NCI-H2227 (cell line): Measurements from ENCODE around the gene APOLD1.
A peak's percentile ranks its signal among the peaks of the same experiment; 100 is the strongest.
"Not testable (repeated sequence)": the region's sequence is repeated elsewhere in the genome, so short reads cannot be mapped to it uniquely, and the experiment has no call there.

Experiments
- DNase-seq: peaks from one replicate; lab custom pipeline; 2025; ENCODE audit not compliant: unreplicated experiment; lab: John Stamatoyannopoulos, UW

APOLD1 gene, protein sequence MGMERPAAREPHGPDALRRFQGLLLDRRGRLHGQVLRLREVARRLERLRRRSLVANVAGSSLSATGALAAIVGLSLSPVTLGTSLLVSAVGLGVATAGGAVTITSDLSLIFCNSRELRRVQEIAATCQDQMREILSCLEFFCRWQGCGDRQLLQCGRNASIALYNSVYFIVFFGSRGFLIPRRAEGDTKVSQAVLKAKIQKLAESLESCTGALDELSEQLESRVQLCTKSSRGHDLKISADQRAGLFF

DNA sequence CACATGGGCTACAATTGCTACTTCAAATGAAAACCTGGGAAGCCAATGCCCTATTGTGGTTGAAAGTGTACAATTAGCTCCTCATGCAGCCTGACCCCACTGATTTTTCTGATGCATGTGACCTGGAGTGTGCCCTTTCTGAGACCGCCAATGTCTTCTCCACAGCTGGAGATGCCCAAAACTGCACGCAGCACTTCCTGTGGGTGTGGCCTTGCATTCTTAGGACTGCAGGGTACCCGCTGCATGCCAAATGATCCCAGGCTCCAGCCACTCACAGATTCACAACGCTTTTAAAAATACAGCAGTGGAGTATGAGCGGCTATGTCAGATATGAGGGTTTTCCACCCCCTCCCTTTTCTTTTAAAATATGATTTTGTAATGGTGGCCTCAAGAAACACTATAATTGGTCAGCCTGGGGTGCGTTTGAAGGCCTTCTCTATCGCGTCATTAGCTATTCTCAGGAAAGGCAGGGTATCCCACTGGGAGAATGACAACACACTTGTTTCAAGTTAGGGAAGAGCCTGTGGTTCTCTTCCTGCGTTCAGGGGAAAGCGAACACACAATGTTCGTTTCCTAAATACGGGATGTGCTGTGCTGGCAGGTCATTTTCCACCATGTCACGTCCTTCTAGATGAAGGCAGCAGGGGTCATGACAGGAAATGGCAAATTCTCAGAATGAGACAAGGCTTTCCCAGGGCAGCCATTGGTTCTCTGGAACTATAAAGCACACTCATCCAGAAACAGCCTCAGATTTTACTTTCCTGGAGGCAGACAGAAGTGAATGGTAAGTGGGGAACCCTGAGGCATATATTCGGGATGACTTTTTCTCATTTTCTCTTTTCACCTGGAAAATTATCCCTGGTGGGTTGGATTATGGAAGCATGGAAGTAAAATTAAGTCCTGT lies at the start of gene APOLD1:
Gene APOLD1, plus strand, starts transcription at position 749 of the 904 bp plus-strand sequence. Its CDS starts 33 bp downstream, at position 782.
- DNase-seq: peak; percentile 64

DNA sequence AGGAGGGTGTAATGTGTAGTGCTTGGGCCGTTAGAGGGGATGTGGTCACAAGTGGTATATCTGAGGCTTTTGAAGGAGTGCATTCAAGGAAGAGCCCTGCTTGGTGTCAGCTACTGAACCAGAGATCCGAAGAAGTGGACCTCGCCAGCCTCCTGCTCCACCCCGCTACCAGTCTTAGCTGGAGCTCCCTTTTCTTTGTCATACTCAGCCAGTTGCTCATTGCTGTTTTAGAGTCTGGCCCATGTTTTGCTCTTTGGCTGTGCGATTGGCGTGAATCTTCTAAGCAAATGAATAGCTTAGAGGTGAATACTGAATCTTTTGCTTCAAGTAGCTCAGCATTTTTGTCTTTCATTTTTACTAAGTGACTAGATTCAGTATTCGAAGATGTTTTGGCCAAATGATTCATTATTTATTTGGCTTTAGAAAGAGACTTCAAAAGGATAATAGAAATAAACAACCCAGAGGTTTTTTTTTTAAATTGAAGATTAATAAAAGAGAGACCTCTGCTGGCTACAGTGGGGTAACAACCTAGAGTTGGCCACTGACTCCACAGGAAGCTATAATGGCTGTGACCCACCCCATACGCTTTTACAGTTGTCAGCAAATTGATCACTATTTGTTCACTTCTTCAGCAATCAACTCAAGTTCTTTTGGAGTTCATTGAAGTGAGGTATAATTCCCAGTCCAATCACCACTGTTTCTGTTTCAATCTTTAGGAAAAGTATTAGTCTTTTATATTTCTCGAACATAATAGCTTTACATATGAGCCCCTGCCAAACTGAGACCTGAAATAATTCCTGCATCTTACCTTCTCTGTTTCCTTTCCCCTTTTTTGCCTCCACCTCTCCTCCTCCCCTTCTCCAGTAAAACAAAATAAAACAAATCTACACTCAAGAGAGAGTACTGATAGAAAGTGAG lies 48.4 kb upstream of the APOLD1 start:
- DNase-seq: peak; percentile 48

DNA sequence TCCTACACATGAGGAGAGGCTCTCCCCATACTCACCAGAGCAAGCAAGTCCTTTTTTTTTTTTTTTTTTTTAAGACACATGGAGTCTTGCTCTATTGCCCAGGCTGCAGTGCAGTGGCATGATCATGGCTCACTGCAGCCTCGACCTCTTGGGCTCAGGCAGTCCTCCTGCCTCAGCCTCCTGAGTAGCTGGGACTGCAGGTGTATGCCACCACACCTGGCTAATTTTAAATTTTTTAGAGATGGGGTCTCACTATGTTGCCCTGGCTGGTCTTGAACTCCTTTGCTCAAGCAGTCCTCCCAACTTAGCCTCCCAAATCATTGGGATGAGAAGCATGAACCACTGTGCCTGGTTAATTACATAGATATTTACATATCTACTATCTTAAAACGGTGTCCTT lies 47.3 kb upstream of the APOLD1 start:
- not testable (repeated sequence) for DNase-seq

DNA sequence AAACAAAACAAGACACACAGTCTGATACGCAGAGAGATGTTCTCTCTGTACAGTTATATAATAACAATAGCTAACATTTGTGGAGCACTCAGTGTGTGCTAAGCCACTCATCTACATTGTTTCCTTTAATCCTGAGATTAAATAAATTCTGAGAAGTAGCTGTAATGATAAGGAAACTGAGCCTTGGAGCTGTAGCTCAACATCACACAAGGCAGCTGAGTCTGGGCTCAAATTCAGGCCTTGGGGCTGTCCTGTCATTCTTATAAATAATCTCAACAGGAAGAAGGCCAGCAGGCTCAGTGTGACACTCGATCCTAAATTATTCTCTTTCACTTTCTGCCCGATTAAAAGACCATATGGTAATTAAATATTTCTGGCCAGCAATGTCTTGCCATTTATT lies 43.8 kb upstream of the APOLD1 start:
- no peak for DNase-seq

DNA sequence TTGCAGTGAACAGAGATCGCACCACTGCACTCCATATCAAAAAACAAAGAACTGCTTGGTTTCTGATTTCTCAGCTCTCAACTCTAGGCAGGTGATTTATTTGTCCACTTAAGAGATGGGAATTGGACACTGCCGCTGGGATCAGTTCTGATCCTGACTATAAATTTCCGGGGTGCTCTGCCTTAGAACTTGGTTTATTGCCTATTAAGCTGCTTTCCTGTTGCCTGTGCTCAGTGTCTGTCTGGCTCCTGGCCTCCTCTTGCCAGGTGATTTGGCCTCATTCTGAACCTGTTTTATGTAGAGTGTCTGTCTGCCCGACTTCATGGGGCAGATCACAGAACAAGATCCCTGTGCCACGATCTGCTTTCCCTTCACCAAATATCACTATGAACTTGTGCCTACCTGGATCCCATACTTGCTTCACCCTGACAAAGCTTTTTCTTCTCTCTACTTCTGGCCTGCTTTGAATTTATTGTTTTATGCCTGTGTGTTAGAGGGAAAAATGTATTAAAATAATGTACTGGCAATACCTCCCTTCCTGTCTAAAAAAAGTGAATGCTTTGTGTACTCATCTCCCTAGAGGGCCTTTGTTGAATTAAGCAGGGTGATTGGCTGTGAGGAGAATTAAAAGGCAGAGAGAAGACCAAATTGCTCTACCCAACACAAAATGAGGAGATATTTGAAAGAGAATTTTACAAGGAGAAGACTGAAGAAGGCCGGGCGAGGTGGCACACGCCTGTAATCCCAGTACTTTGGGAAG lies 40.7 kb upstream of the APOLD1 start:
- no peak for DNase-seq

DNA sequence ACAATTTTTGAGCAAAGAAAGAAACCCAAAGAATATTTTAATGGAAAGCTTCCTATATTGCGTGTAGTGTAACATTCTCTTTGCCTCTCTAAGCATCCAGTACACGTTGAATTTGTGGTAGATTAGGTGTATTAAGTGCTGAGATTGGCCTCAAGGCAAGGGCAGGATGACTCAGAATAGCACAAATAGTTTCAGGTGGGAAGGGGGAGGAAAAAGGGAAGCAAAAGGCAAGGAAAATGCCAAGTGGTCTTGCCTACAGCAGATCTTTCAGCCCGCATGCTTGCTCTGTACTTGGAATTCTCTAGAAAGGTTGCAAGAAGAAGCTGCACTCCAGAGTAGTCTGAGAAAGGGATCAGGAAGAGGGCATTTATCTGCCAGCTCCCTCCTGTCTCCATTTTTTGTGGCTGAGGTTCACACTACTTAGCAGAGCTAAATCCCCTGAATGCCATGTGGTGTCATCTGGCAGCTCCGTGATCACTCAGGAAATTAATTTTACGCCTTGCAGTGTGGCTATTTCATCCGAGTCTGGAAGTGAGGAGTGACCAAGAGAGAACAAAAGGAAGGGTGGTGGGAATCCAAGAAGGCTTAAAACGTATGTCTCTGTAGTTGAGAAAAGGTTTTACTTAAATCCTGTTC lies 39.8 kb upstream of the APOLD1 start:
- no peak for DNase-seq

DNA sequence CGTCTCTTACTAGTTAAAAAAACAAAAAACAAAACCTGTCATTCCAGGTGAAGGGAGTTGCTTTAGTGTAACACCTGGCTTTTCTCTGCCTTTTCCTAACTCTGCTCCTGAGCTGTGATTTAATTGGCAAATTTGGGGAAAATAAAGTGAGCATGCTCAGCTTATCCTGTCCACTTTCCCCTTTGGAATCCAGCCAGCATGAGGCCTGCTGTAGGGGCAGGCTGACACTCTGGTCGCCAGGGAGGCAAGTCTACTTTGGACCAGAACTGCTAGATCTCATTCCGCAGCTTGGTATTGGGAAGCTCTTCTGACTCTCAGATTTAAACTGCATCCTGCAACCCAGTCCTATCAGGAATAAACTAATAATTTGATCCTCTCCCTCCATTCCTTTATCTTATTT lies 38.2 kb upstream of the APOLD1 start:
- no peak for DNase-seq

DNA sequence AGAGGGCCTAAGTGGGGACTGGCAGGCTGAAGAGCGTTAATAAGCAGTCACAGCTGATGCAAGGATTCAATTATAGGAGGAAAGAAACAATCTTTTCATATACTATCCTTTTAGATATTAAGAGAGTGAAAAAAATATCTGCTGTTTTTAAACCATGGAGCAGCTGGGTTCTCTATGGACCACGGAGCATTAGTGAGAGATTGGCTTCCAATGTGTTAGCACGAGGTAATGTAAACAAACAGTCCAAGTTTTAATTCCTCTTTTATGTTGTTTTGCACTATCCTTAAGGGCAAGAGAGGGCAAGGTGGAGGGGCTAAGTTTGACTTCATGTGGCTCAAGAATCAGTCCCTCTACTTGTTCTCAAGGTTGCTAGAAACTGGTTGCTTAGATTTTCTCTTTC lies 37.4 kb upstream of the APOLD1 start:
- no peak for DNase-seq

DNA sequence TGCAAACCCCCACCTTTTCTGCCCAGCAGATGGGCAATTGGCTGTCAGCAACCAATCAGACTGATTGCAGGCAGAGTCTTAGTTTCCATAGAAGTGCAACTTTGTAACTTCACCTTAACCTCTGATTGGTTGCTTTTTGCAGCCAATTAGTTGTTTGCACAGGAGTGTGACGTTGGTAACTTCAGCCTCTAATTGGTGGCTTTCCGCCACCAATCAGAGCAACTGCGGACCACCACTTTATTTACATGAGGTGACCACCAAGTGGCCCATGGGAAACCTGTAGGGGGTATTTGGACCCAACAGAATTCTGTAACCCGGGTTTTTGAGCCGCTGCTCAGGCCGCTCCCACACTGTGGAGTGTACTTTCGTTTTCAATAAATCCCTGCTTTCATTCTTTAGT lies 36.0 kb upstream of the APOLD1 start:
- DNase-seq: no peak

DNA sequence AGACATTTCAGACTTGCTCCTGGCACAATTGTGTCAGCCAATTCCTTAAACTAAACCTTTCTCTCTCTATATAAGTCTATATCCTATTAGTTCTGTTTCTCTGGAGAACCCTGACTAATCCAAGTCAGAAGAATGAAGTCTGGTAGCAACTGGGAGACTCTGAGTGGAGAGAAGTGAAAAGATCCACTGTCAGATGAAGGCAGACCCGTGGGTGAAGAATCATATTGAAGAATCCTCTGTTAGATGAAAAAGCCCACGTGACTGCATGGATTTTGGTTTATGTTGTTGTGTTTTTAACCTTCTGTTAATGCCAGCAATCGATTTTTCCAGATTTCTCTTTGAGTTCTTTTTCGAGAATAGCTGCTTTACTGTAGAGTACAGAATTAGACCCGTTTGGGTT lies 29.5 kb upstream of the APOLD1 start:
- no peak for DNase-seq

DNA sequence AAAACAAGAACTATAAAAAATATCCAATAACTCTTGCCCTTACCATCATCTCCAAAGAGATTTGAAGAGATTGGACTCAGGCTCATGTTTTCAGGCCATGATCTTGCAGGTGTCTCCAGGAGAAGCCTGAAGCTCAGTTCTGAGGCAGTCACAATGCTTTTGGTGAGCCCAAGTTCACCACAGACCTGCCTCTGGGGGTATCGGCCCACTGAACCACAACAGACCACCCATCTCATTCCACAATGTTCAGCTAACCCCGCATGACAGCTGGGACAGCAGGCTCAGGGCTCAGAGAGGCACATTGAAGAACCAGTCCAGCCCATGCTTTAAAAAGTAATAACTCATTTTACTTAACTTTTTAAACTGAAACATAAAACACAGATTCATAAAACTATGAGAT lies 28.3 kb upstream of the APOLD1 start:
- DNase-seq: no peak

DNA sequence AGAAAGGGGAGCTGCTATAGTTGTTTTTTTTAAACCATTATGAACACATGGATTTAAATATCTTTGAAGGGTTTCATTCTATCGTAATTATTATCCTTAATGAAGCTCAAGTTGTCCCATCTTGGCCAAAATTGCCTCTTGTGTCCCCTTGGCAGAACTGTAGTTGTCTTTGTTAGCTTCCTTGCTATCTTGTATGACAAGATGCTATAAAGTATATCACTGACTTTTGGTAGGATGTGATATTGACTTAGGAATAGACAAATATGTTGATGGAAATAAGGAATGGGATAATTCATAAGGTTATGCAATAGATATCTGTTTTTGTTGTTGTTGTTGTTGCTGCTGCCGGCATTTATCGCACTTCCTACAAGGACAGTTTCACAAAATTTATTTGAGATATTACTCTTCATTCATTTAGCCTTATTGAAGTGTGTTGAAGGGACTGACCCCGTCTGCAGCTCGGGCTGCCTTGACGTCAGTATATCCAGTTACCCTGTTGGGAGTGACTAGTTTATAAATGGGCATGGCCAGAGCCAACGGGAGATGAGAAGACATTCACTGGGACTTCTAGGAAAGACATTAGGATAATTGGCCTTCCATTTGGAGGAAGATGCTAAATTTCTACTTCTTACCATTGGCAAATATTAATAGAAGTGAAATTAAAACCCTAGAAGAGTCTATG lies 26.1 kb upstream of the APOLD1 start:
- no peak for DNase-seq

DNA sequence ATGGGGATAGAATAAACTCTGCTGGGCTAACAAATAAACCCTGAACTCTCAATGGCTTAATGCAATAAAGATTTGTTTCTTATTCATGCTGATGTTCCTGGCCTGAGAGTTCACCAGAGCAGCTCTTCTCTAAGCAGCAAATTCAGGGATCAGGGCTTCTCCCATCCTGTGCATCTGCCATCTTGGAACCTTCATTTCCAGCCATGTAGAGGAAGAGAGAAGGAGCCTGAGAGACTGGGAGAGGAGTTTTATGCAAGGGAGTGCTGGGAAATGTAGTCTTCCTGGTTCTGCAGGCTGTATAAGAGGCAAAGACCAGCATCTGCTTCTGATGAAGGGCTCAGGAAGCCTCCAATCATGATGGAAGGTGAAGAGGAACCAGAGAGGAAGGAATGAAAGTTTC lies 20.6 kb upstream of the APOLD1 start:
- DNase-seq: no peak

DNA sequence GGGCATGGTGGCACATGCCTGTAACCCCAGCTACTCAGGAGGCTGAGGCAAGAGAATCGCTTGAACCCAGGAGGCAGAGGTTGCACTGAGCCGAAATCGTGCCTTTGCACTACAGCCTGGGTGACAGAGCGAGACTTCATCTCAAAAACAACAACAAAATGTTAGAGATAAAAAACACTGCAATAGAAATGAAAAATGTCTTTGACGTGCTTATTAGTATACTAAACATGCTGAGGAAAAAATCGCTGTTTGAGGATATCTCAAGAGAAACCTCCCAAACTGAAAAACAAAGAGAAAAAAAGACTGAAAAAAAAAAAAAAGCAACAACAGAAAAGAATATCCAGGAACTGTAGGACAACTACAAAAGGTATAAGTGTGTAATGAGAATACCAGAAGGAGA lies 15.2 kb upstream of the APOLD1 start:
- no peak for DNase-seq

DNA sequence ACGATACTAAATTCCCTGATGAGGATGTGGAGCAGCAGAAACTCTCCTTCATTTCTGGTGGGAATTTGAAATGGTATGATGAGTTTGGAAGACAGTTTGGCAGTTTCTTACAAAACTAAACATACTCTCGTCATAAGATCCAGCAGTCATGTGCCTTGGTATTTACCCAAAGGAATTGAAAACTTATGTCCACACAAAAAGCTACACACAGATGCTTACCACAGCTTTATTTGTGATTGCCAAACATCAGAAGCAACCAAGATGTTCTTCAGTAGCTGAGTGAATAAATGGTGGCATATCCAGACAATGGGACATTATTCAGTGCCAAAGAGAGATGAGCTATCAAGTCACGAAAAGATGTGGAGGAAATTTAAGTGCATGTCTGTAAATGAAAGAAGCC lies 10.7 kb upstream of the APOLD1 start:
- no peak for DNase-seq

DNA sequence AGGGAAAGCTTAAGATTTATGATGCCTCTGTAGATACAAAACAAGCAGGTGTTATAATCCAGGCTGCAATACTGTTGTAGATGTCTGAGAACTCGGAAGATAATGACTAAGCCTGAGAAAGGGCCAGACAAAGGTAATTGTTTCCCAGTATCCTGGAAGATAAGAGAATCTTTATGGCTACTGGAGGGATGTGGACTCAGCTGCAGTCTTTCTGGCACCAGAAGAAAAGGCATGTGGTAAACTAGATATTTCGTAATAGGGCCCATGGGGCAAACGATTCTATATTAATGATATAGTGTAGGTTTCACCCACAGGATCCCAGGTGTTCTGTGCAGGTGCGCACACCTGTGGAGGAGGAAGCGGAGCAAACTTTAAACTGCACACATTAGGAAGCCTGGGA lies 9.2 kb upstream of the APOLD1 start:
- DNase-seq: peak; percentile 10

DNA sequence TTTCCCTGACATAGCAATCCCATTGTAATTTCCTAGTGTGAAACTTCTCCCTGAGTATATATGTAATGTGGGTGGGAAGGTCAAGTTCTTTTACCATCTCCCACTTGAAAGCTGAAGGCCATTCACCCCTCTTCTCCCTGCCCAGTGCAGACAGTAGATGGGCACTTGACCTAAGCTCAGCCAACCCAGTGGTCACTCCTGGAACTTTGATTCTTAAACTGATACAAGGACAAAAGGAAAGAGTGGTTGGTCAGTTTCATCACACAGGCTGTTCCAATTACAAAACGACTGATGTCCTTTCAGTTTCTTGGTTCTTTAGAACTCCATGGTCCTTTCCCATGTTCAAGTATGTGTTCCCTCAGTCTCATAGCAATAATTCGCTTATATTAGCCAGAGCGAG lies 8.4 kb upstream of the APOLD1 start:
- DNase-seq: no peak

DNA sequence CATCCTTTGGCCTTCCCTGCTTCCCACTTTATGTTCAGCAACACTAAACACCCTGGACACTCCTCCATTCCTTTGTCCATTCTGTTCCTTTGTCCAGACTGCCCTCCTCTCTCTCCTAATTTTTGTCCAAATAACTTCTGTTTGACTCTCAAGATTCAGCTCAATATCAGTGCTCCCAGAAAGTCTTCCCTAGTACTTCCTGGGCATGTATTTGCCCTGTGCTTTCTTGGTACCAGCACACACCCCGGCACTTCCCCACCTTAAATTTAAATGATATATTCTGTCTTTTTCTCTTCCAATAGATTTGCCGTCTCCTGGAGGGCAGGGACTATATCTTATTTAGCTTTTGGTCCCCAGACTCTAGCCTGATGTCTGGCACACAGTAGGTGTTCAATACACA lies 6.5 kb upstream of the APOLD1 start:
- DNase-seq: no peak

DNA sequence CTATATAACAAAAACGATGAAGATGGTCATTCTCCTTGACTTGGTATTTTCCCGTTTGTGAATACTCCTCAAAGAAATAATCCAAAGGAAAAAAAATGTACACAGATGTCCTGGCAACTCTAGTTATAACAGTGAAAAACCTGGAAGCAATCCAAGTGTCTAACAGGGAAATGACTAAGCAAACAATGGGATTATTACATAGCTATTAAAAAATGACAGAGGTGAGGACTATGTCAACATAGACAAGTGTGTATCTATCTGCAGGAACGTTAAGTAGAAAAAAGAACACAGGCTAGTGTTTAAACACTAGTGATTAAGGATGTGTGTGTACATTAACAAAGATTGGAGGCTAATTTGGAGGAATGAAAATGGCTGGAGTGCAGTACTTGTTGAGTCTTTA lies 5.9 kb upstream of the APOLD1 start:
- peak; percentile 72 for DNase-seq

DNA sequence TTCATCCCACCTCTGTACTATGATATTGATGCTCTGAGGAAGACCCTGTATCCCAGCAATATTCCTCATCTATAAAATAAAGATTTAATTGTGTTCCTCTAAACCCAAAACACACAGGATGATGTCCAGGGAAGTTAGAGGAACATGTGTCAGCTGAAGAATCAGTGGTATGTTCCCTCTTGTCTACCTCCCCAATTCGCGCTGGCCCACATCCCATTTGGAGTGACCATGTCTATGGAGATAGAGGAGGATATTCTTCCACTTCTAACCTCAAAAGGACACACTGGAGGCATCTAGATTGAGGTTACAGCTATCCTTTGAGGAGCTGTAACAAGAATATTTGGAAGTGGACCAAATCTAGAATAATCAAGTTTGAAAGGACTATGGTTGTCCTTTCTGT lies 1.3 kb upstream of the APOLD1 start:
- DNase-seq: no peak
